Occipital lobe (tissue), 2 donors: ENCODE measurements around the gene DRC7. TPM values are rescaled to one million over a fixed set of nuclear protein-coding genes. Genes with fewer than 3 reads are reported as not detected.
A peak's percentile ranks its signal among the peaks of the same experiment; 100 is the strongest.

Source experiments
- DNase-seq: peaks from one replicate; lab custom pipeline; 2025; lab: John Stamatoyannopoulos, UW
- total RNA-seq: library from RNA; depleted of rRNA; stranded (reverse); fragments of >200 nt; gene quantifications from one replicate; pipeline ENCODE4 v1.2.3, GENCODE V29; 2014

DRC7 gene
- 0.78 TPM for total RNA-seq

GRCh38 chr16:57694725-57695679 lies at the start of gene DRC7:
TSS of gene DRC7 (plus strand) at chr16:57694806. CDS start at chr16:57697950, 3,144 bp downstream.
- peak; percentile 32 for DNase-seq

GRCh38 chr16:57645169-57645568 lies 49.4 kb upstream of the DRC7 start:
- DNase-seq: no peak

- DNase-seq: no peak
Observed at GRCh38 chr16:57645691-57646387, 48.8 kb upstream of the DRC7 start.

- no peak for DNase-seq
Observed at GRCh38 chr16:57646388-57647039, 48.1 kb upstream of the DRC7 start.

GRCh38 chr16:57647136-57647875 lies 47.3 kb upstream of the DRC7 start:
- DNase-seq: no peak

GRCh38 chr16:57648125-57648524 lies 46.5 kb upstream of the DRC7 start:
- no peak for DNase-seq

- DNase-seq: peak; percentile 44
Observed at GRCh38 chr16:57648581-57649442, 45.8 kb upstream of the DRC7 start.

- DNase-seq: no peak
Observed at GRCh38 chr16:57649443-57649751, 45.2 kb upstream of the DRC7 start.

- no peak for DNase-seq
Observed at GRCh38 chr16:57649846-57650245, 44.8 kb upstream of the DRC7 start.

- DNase-seq: no peak
Observed at GRCh38 chr16:57651344-57652333, 43.0 kb upstream of the DRC7 start.

GRCh38 chr16:57652695-57653471 lies 41.7 kb upstream of the DRC7 start:
- DNase-seq: no peak

GRCh38 chr16:57653936-57654335 lies 40.7 kb upstream of the DRC7 start:
- DNase-seq: no peak

GRCh38 chr16:57656342-57656955 lies 38.2 kb upstream of the DRC7 start:
- DNase-seq: no peak

GRCh38 chr16:57657228-57657627 lies 37.4 kb upstream of the DRC7 start:
- DNase-seq: no peak

GRCh38 chr16:57658130-57658877 lies 36.3 kb upstream of the DRC7 start:
- DNase-seq: no peak

- DNase-seq: no peak
Observed at GRCh38 chr16:57658878-57659674, 35.5 kb upstream of the DRC7 start.
